Measurements from ENCODE around the gene GPX3.

DNA sequence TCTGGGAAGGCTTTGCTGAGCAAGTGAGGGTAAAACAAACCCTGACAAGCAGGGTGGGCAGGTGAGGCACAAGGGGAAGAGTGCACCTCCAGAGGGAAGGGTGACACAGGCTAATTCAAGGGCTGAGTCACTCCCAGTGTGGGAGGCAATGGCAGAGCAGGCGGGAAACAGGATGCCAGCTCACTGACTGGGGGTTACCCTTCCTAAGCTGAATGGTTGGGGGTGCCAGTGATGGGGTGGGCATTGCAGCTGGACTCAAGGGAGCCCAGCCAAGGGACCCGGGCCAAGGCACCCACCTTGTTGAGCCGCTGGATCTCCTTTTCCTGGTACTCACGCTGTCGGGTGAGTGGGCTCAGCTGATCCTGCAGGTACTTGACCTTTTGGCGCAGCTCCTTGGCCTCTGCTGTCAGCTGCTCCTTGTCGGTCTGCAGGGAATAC, 18.4 kb downstream of the GPX3 start:
- TF ChIP-seq CTCF (IDR thresholded peaks at IDR 0.05) (no peak), POLR2A (IDR thresholded peaks at IDR 0.05) (no peak)

Measured in thyroid gland (tissue), 4 donors.